WTC11 (cell line): ENCODE measurements around the gene TCF7L1. TPM values are rescaled to one million over a fixed set of nuclear protein-coding genes. Genes with fewer than 3 reads are reported as not detected.

Experiments
- ATAC-seq: fragments of 200-7000 bp; cut with Tn5 transposase; 2 replicates; pipeline ENCODE4 v1.10.0; 2021; ENCODE audit warnings: mild to moderate bottlenecking, moderate library complexity
- CTCF ChIA-PET: fragments of 300-600 bp; sonication (Branson Sonifier 250); formaldehyde crosslinking; loops from one replicate; lab custom pipeline; 2021; ENCODE audit warnings: antibody characterized with exemption; lab: Charles Lee
- POLR2A ChIA-PET: fragments of 350-600 bp; sonication (Branson Sonifier 250); formaldehyde crosslinking; loops from one replicate; lab custom pipeline; 2021; ENCODE audit warnings: antibody characterized with exemption; lab: Charles Lee
- DNase-seq: peaks from one replicate; pipeline ENCODE4 v3.0.0; 2021; ENCODE audit warnings: low spot score
- H3K27ac Mint-ChIP-seq: 2 replicates; pipeline ENCODE4 v1.8.0; 2021; ENCODE audit warnings: mixed read lengths
- H3K27me3 Mint-ChIP-seq: 2 replicates; pipeline ENCODE4 v1.8.0; 2021; ENCODE audit warnings: low read depth, mild to moderate bottlenecking, moderate library complexity, mixed read lengths
- H3K36me3 Mint-ChIP-seq: 2 replicates; pipeline ENCODE4 v1.8.0; 2021; ENCODE audit warnings: mixed read lengths
- H3K4me1 Mint-ChIP-seq: 2 replicates; pipeline ENCODE4 v1.8.0; 2022; ENCODE audit warnings: mixed read lengths
- H3K4me3 Mint-ChIP-seq: 2 replicates; pipeline ENCODE4 v1.8.0; 2021; ENCODE audit warnings: mild to moderate bottlenecking, moderate library complexity, mixed read lengths
- H3K9me3 Mint-ChIP-seq: 2 replicates; pipeline ENCODE4 v1.8.0; 2021; ENCODE audit warnings: mixed read lengths
- CREB1 ChIP-seq: sonication (generic); formaldehyde crosslinking; IDR thresholded peaks from 2 replicates; pipeline ENCODE4 v1.8.0; 2023; ENCODE audit warnings: mild to moderate bottlenecking, missing genetic modification reagents
- EMX1 ChIP-seq: fragments of 250-450 bp; sonication (Bioruptor Pico); IDR thresholded peaks from 2 replicates; pipeline ENCODE4 v1.8.0; 2021; ENCODE audit warnings: mild to moderate bottlenecking
- FOXJ3 ChIP-seq: sonication (generic); formaldehyde crosslinking; IDR thresholded peaks from 2 replicates; pipeline ENCODE4 v1.9.0; 2021; ENCODE audit warnings: missing genetic modification reagents, mild to moderate bottlenecking, borderline replicate concordance
- FOXK1 ChIP-seq: sonication (generic); formaldehyde crosslinking; IDR thresholded peaks from 2 replicates; pipeline ENCODE4 v1.8.0; 2022; ENCODE audit warnings: mild to moderate bottlenecking, moderate library complexity, missing genetic modification reagents
- FOXP1 ChIP-seq: sonication (generic); formaldehyde crosslinking; IDR thresholded peaks from 2 replicates; pipeline ENCODE4 v1.8.0; 2022; ENCODE audit warnings: missing genetic modification reagents, mild to moderate bottlenecking, moderate library complexity, borderline replicate concordance
- IRF2 ChIP-seq: sonication (generic); formaldehyde crosslinking; IDR thresholded peaks from 2 replicates; pipeline ENCODE4 v1.8.0; 2022; ENCODE audit warnings: low read depth, missing genetic modification reagents, borderline replicate concordance
- NR3C1 ChIP-seq: sonication (generic); formaldehyde crosslinking; conservative IDR thresholded peaks from 2 replicates; pipeline ENCODE4 v1.8.1; 2023; ENCODE audit warnings: low read depth, mild to moderate bottlenecking, missing genetic modification reagents
- OVOL2 ChIP-seq: fragments of 250-450 bp; sonication (Bioruptor Pico); IDR thresholded peaks from 2 replicates; pipeline ENCODE4 v1.9.0; 2021; ENCODE audit warnings: mild to moderate bottlenecking, borderline replicate concordance
- ZNF138 ChIP-seq: sonication (generic); formaldehyde crosslinking; conservative IDR thresholded peaks from 2 replicates; pipeline ENCODE4 v1.8.1; 2022; ENCODE audit warnings: mild to moderate bottlenecking, moderate library complexity, missing genetic modification reagents
- ZNF232 ChIP-seq: sonication (generic); formaldehyde crosslinking; IDR thresholded peaks from 2 replicates; pipeline ENCODE4 v1.8.0; 2022; ENCODE audit warnings: mild to moderate bottlenecking, missing genetic modification reagents
- total RNA-seq: library from RNA; stranded (reverse); gene quantifications from 3 replicates; pipeline ENCODE4 v1.2.3, GENCODE V29; 2021
- TF ChIP-seq, protein P1 (sequence below): sonication (generic); formaldehyde crosslinking; IDR thresholded peaks from 2 replicates; pipeline ENCODE4 v1.8.0; 2022; ENCODE audit warnings: mild to moderate bottlenecking, missing genetic modification reagents
- TF ChIP-seq, protein P2 (sequence below): fragments of 250-450 bp; sonication (Bioruptor Pico); IDR thresholded peaks from 2 replicates; pipeline ENCODE4 v1.8.0; 2021; ENCODE audit warnings: mild to moderate bottlenecking
- TF ChIP-seq, protein P3 (sequence below): sonication (generic); formaldehyde crosslinking; IDR thresholded peaks from 2 replicates; pipeline ENCODE4 v1.8.1; 2023; ENCODE audit warnings: mild to moderate bottlenecking, missing genetic modification reagents
- TF ChIP-seq, protein P4 (sequence below): sonication (generic); formaldehyde crosslinking; IDR thresholded peaks from 2 replicates; pipeline ENCODE4 v1.8.1; 2022; ENCODE audit warnings: mild to moderate bottlenecking, moderate library complexity, missing genetic modification reagents
- TF ChIP-seq, protein P5 (sequence below): fragments of 250-450 bp; sonication (Bioruptor Pico); IDR thresholded peaks from 2 replicates; pipeline ENCODE4 v1.9.0; 2021; ENCODE audit warnings: moderate library complexity, mild to moderate bottlenecking, inconsistent platforms, borderline replicate concordance

Gene TCF7L1
- total RNA-seq, 1 experiment from 2014 or later, result 104 TPM

DNA sequence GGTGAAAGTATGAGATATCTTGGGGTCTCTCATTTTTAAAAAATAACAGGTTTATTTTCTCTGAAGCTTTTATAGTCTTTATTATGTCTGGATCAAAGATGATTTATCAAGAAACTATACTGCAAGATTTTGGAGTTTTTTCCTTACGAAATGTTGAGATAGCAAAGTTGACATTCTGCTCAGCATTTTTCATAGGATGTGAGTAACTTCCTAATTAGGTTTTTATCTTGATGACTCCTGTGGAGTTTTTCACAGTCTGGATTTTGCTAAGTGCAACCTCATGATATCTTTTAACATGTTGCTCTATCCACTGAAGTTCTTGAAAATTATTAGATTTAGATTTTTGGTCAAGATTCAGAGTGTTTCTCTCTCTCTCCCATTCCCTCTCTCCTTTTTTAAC, 17.8 kb downstream of the TCF7L1 start:
- ChIA-PET CTCF (interaction anchor here (0.6 kb wide), 1 partner anchor 28 kb away, joined by 3 read pairs; no protein-coding TSS in a partner anchor), POLR2A (no interaction called here)
- ATAC-seq, result no peak
- peaks cover 49% of the 10 kb centered on the region for H3K4me1 Mint-ChIP-seq
- no peaks in the 10 kb centered on the region for H3K27me3 Mint-ChIP-seq
- H3K27ac Mint-ChIP-seq, result no peak overlapping the region
- DNase-seq, result no peak
- peaks cover 24% of the 10 kb centered on the region for H3K36me3 Mint-ChIP-seq
- TF ChIP-seq, protein P1, sequence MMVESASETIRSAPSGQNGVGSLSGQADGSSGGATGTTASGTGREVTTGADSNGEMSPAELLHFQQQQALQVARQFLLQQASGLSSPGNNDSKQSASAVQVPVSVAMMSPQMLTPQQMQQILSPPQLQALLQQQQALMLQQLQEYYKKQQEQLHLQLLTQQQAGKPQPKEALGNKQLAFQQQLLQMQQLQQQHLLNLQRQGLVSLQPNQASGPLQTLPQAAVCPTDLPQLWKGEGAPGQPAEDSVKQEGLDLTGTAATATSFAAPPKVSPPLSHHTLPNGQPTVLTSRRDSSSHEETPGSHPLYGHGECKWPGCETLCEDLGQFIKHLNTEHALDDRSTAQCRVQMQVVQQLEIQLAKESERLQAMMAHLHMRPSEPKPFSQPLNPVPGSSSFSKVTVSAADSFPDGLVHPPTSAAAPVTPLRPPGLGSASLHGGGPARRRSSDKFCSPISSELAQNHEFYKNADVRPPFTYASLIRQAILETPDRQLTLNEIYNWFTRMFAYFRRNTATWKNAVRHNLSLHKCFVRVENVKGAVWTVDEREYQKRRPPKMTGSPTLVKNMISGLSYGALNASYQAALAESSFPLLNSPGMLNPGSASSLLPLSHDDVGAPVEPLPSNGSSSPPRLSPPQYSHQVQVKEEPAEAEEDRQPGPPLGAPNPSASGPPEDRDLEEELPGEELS (CRISPR knock-in tag), result no peak
- TF ChIP-seq OVOL2 (no peak), IRF2 (CRISPR knock-in tag) (no peak), FOXK1 (CRISPR knock-in tag) (no peak), NR3C1 (CRISPR knock-in tag) (no peak), ZNF138 (CRISPR knock-in tag) (no peak)
- H3K4me3 Mint-ChIP-seq, result no peak overlapping the region
- no peaks in the 10 kb centered on the region for H3K9me3 Mint-ChIP-seq

DNA sequence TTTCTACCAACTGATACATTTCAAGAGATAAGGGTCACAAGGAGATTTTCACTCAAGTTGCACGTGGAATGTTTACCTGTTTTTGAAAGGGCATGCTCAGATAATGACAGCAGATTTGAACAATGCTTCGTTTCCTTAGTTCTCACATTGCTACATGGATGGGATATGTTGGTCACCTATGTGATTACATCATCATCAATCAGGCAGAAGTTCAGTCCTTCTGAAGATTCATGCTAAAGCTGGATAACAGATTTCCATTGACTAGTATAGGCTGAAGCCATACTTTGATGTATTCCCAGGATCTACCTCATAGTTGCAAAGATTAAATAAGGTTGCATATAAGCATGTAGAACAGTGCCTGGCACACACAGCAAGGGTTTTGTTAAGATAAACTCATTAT, 19.7 kb downstream of the TCF7L1 start:
- POLR2A ChIA-PET, result no interaction called here
- Mint-ChIP-seq H3K27me3 (no peaks in the 10 kb centered on the region), H3K9me3 (no peaks in the 10 kb centered on the region), H3K4me3 (no peak overlapping the region), H3K27ac (no peak overlapping the region), H3K4me1 (peaks cover 52% of the 10 kb centered on the region), H3K36me3 (peaks cover 25% of the 10 kb centered on the region)
- CTCF ChIA-PET, result interaction anchor here (0.9 to 1.9 kb wide), 2 partner anchors 9 to 148 kb away, joined by 5 to 8 read pairs; no protein-coding TSS in a partner anchor
- DNase-seq (no peak), ATAC-seq (no peak)
- TF ChIP-seq, protein P2, sequence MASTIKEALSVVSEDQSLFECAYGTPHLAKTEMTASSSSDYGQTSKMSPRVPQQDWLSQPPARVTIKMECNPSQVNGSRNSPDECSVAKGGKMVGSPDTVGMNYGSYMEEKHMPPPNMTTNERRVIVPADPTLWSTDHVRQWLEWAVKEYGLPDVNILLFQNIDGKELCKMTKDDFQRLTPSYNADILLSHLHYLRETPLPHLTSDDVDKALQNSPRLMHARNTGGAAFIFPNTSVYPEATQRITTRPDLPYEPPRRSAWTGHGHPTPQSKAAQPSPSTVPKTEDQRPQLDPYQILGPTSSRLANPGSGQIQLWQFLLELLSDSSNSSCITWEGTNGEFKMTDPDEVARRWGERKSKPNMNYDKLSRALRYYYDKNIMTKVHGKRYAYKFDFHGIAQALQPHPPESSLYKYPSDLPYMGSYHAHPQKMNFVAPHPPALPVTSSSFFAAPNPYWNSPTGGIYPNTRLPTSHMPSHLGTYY (CRISPR knock-in tag), result no peak

DNA sequence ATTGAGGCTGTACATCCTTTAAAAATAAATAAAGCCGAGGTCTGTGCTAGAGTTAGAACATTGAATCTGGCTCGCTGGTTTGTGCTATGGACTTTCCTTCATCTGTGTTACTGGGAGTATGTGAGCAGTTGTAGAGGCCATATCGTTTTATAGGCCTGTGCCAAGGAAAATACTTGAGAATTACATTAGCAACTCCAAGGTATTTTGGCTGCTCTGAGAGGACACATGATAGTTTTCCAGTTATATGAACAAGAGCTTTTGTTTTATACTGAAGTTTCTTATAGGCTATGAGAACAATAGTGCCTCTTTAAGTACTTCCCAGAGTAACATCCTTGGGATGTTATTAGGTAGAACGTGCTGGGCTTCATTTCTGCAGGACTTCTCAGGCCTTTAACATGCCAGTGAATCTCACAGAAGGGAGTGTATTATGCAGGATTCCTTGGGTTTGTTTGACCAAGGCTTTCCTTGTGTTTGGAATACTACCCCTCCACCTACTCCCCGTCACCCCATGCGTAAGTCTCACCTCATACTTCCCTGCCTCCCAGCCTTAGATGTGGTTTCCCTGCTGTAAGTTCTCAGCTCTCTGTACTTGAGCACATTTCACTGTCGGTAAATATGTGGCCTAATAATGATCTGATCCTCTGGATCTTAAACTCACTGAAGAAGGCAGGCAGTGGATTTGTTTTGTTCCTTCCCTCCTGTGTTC, 21.0 kb downstream of the TCF7L1 start:
- CTCF ChIA-PET, result no interaction called here
- POLR2A ChIA-PET, result no interaction called here
- H3K4me3 Mint-ChIP-seq, result no peak overlapping the region
- peak; percentile 33 for ATAC-seq
- TF ChIP-seq, protein P3, sequence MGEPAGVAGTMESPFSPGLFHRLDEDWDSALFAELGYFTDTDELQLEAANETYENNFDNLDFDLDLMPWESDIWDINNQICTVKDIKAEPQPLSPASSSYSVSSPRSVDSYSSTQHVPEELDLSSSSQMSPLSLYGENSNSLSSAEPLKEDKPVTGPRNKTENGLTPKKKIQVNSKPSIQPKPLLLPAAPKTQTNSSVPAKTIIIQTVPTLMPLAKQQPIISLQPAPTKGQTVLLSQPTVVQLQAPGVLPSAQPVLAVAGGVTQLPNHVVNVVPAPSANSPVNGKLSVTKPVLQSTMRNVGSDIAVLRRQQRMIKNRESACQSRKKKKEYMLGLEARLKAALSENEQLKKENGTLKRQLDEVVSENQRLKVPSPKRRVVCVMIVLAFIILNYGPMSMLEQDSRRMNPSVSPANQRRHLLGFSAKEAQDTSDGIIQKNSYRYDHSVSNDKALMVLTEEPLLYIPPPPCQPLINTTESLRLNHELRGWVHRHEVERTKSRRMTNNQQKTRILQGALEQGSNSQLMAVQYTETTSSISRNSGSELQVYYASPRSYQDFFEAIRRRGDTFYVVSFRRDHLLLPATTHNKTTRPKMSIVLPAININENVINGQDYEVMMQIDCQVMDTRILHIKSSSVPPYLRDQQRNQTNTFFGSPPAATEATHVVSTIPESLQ (CRISPR knock-in tag), result no peak
- TF ChIP-seq CREB1 (no peak), FOXJ3 (no peak), ZNF232 (CRISPR knock-in tag) (no peak), EMX1 (CRISPR knock-in tag) (no peak), FOXP1 (CRISPR knock-in tag) (no peak)
- TF ChIP-seq, protein P4, sequence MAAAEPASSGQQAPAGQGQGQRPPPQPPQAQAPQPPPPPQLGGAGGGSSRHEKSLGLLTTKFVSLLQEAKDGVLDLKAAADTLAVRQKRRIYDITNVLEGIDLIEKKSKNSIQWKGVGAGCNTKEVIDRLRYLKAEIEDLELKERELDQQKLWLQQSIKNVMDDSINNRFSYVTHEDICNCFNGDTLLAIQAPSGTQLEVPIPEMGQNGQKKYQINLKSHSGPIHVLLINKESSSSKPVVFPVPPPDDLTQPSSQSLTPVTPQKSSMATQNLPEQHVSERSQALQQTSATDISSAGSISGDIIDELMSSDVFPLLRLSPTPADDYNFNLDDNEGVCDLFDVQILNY, result no peak
- TF ChIP-seq, protein P5, sequence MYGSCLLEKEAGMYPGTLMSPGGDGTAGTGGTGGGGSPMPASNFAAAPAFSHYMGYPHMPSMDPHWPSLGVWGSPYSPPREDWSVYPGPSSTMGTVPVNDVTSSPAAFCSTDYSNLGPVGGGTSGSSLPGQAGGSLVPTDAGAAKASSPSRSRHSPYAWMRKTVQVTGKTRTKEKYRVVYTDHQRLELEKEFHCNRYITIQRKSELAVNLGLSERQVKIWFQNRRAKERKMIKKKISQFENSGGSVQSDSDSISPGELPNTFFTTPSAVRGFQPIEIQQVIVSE (CRISPR knock-in tag), result no peak
- H3K4me1 Mint-ChIP-seq, result peaks cover 63% of the 10 kb centered on the region
- H3K9me3 Mint-ChIP-seq, result no peaks in the 10 kb centered on the region
- H3K36me3 Mint-ChIP-seq, result peaks cover 25% of the 10 kb centered on the region
- H3K27me3 Mint-ChIP-seq, result no peaks in the 10 kb centered on the region
- peak overlapping the region; percentile 74 for H3K27ac Mint-ChIP-seq
- no peak for DNase-seq
